Fibroblast of lung (primary cell): ENCODE data around the gene GPR150. TPM values are rescaled to one million over a fixed set of nuclear protein-coding genes. Genes with fewer than 3 reads are reported as not detected.

Source experiments
- DNase-seq, 2 donors: peaks; one replicate each; pipeline versions ENCODE4 v3.0.0 to v3.0.0-alpha.2; 2010; ENCODE audit warnings: low read depth in 2 of 2
- H2AFZ ChIP-seq: 2 replicates; pipeline ENCODE4 v1.5.1; 2012; ENCODE audit warnings: low read length, control low read depth, inconsistent platforms
- H3K27ac ChIP-seq: 2 replicates; pipeline ENCODE4 v1.5.1; 2011; ENCODE audit warnings: low read length, control low read depth; ENCODE audit not compliant: insufficient read depth
- H3K27me3 ChIP-seq: 2 replicates; pipeline ENCODE4 v1.5.1; 2011; ENCODE audit warnings: mild to moderate bottlenecking, low read length; ENCODE audit not compliant: control insufficient read depth, insufficient read depth
- H3K36me3 ChIP-seq: 2 replicates; pipeline ENCODE4 v1.5.1; 2011; ENCODE audit warnings: low read length; ENCODE audit not compliant: control insufficient read depth, insufficient read depth
- H3K4me1 ChIP-seq: 2 replicates; pipeline ENCODE4 v1.5.1; 2011; ENCODE audit warnings: low read length; ENCODE audit not compliant: control insufficient read depth, insufficient read depth; ENCODE audit errors: extremely low read depth
- H3K4me2 ChIP-seq: 2 replicates; pipeline ENCODE4 v1.5.1; 2011; ENCODE audit warnings: low read length, control low read depth; ENCODE audit not compliant: insufficient read depth; ENCODE audit errors: extremely low read depth
- H3K4me3 ChIP-seq, 4 experiments: fragments of 200-600 bp in 1 of 4; sonication (generic) in 1 of 4; replicated peaks in 1 of 4; 2 replicates each; pipeline ENCODE4 v1.5.1; 2011 to 2016; ENCODE audit warnings: low read length in 4 of 4, low read depth in 3 of 4, mild to moderate bottlenecking in 3 of 4, control low read depth in 2 of 4, inconsistent platforms in 1 of 4, mixed read lengths in 1 of 4; ENCODE audit not compliant: insufficient read depth in 1 of 4; ENCODE audit errors: control extremely low read depth in 1 of 4
- H3K79me2 ChIP-seq: 2 replicates; pipeline ENCODE4 v1.5.1; 2012; ENCODE audit warnings: mild to moderate bottlenecking, low read length, inconsistent platforms; ENCODE audit not compliant: control insufficient read depth, insufficient read depth
- H3K9ac ChIP-seq: 2 replicates; pipeline ENCODE4 v1.5.1; 2011; ENCODE audit warnings: mild to moderate bottlenecking, low read length, control low read depth; ENCODE audit not compliant: insufficient read depth
- H3K9me3 ChIP-seq: 2 replicates; pipeline ENCODE4 v1.5.1; 2012; ENCODE audit warnings: low read depth, low read length; ENCODE audit not compliant: control insufficient read depth, insufficient read depth
- H4K20me1 ChIP-seq: 2 replicates; pipeline ENCODE4 v1.5.1; 2011; ENCODE audit warnings: low read length; ENCODE audit not compliant: control insufficient read depth, insufficient read depth; ENCODE audit errors: extremely low read depth
- CTCF ChIP-seq, 2 donors: IDR thresholded peaks in 1 of 2; conservative IDR thresholded peaks in 1 of 2; 1 replicate in 1 of 2; 2 replicates in 1 of 2; pipeline ENCODE4 v1.5.1; 2011 to 2012; ENCODE audit warnings: low read length in 2 of 2, control low read depth in 1 of 2, inconsistent platforms in 1 of 2, low read depth in 1 of 2, mild to moderate bottlenecking in 1 of 2
- EZH2 ChIP-seq: IDR thresholded peaks from 2 replicates; pipeline ENCODE4 v1.5.1; 2012; ENCODE audit warnings: low read length, control low read depth, mild to moderate bottlenecking; ENCODE audit errors: missing control alignments
- polyA plus RNA-seq, 2 donors: library from polyadenylated mRNA; depleted of rRNA in 1 of 2; stranded (reverse) in 1 of 2; unstranded in 1 of 2; fragments of >200 nt; gene quantifications; 2 replicates each; pipeline ENCODE4 v1.2.1, GENCODE V29; 2011 to 2012; ENCODE audit warnings: missing spikeins in 1 of 2
- total RNA-seq: library from RNA; depleted of rRNA; stranded (reverse); fragments of >200 nt; gene quantifications from 2 replicates; pipeline ENCODE4 v1.2.1, GENCODE V29; 2014

GPR150 gene
- total and polyA plus RNA-seq, 2 donors (not counting 1 experiment from before 2014, with no cell fraction given) = 0.33 to 0.43 TPM

DNA sequence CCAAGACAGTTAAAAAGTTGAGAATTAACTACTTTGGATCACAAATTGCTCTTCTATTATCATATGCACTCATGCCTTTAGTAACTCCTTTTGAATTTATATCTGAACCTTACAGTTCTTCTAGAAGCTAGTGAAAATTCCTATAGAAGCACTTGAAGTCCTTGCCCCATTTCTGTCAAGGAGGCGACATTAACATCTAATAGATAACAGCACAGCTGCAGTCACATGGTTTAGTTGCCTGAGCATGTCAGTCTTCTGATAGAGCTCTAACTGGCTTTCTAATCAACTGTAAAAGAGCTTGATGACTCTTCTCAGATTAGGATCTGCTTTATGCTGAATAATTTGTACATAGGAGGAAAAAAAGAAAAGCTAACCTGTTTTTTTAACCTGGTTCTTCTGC, 35.7 kb downstream of the GPR150 start:
- Histone ChIP-seq H3K9me3 (no peaks in the 10 kb centered on the region), H3K27ac (no peak overlapping the region), H2AFZ (no peak overlapping the region), H3K9ac (no peak overlapping the region), H3K36me3 (no peaks in the 10 kb centered on the region), H3K4me1 (no peaks in the 10 kb centered on the region), H4K20me1 (no peaks in the 10 kb centered on the region), H3K4me3 (no peak overlapping the region), H3K27me3 (no peaks in the 10 kb centered on the region), H3K4me2 (no peak overlapping the region), H3K79me2 (no peaks in the 10 kb centered on the region)
- TF ChIP-seq CTCF (conservative IDR thresholded peaks at IDR 0.05 in 1 of 2, IDR thresholded peaks at IDR 0.05 in 1 of 2; ENCODE audit: low read depth in 1 of 2, low read length in 2 of 2) = no peak
- no peak for TF ChIP-seq EZH2
- DNase-seq = no peak

- Histone ChIP-seq H3K4me2 (no peak overlapping the region), H2AFZ (no peak overlapping the region), H3K27me3 (no peaks in the 10 kb centered on the region), H3K9me3 (no peaks in the 10 kb centered on the region), H3K27ac (no peak overlapping the region), H4K20me1 (no peaks in the 10 kb centered on the region), H3K4me1 (peaks cover 4% of the 10 kb centered on the region), H3K4me3 (no peak overlapping the region), H3K9ac (no peak overlapping the region), H3K79me2 (no peaks in the 10 kb centered on the region), H3K36me3 (no peaks in the 10 kb centered on the region)
- DNase-seq = no peak
- TF ChIP-seq EZH2 (no peak), CTCF (conservative IDR thresholded peaks at IDR 0.05 in 1 of 2, IDR thresholded peaks at IDR 0.05 in 1 of 2; ENCODE audit: low read depth in 1 of 2, low read length in 2 of 2) (no peak)
Measured at GRCh38 chr5:95660060-95660459, 40.2 kb downstream of the GPR150 start.

DNA sequence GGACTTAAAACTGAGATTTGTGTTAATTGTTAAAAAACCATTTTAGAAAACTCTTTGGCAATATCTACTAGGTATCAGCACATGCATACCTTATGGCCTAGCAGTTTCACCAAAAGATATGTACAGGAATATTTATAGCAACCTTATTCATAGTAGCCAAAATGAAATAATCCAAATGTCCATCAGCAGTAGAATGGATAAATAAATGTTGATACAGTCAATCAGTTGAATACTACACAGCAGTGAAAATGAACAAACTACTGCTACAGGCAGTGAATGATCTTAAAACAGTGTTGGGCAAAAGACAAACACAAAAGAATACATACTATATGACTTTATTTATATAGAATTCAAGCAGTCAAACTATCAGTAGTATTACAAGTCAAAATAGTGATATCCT, 43.1 kb downstream of the GPR150 start:
- H3K36me3 ChIP-seq = no peaks in the 10 kb centered on the region
- no peak overlapping the region for H3K4me3 ChIP-seq
- H3K27me3 ChIP-seq = no peaks in the 10 kb centered on the region
- no peak overlapping the region for H2AFZ ChIP-seq
- H3K9me3 ChIP-seq = no peaks in the 10 kb centered on the region
- H3K4me2 ChIP-seq = no peak overlapping the region
- TF ChIP-seq CTCF (conservative IDR thresholded peaks at IDR 0.05 in 1 of 2, IDR thresholded peaks at IDR 0.05 in 1 of 2; ENCODE audit: low read depth in 1 of 2, low read length in 2 of 2) (no peak), EZH2 (no peak)
- no peaks in the 10 kb centered on the region for H4K20me1 ChIP-seq
- H3K27ac ChIP-seq = no peak overlapping the region
- H3K9ac ChIP-seq = no peak overlapping the region
- H3K79me2 ChIP-seq = no peaks in the 10 kb centered on the region
- peaks cover 4% of the 10 kb centered on the region for H3K4me1 ChIP-seq
- no peak for DNase-seq
